GM12878 (cell line): Measurements from ENCODE around the gene DLG2. TPM values are rescaled to one million over a fixed set of nuclear protein-coding genes. Genes with fewer than 3 reads are reported as not detected.
"Not testable (repeated sequence)": the region's sequence is repeated elsewhere in the genome, so short reads cannot be mapped to it uniquely, and the experiment has no call there.

ENCODE experiments used
- ATAC-seq: fragments of 200-7000 bp; cut with Tn5 transposase; 3 replicates; pipeline ENCODE4 v1.9.1; 2020; ENCODE audit warnings: mild to moderate bottlenecking, moderate library complexity
- BruUV-seq: library from RNA; stranded (reverse); fragments of 400-500 nt; replicated peaks from 2 replicates; lab custom pipeline; 2021; lab: Mats Ljungman, UMichigan
- CTCF ChIA-PET: fragments of 300-600 bp; sonication (Branson Sonifier 250); formaldehyde crosslinking; extraction: SDS; loops from one replicate; lab custom pipeline; 2021; ENCODE audit warnings: inconsistent platforms; lab: Yijun Ruan, JAX
- POLR2A ChIA-PET: fragments of 350-600 bp; formaldehyde crosslinking; extraction: SDS; loops from one replicate; lab custom pipeline; 2021; ENCODE audit warnings: inconsistent platforms; lab: Charles Lee
- RAD21 ChIA-PET: fragments of 300-600 bp; sonication (Branson Sonifier 250); formaldehyde crosslinking; loops from one replicate; lab custom pipeline; 2023; ENCODE audit warnings: antibody characterized with exemption; ENCODE audit not compliant: unreplicated experiment; lab: Charles Lee
- SMC1A ChIA-PET: fragments of 300-600 bp; sonication (Branson Sonifier 250); formaldehyde crosslinking; loops from one replicate; lab custom pipeline; 2023; ENCODE audit not compliant: unreplicated experiment, uncharacterized antibody; lab: Charles Lee
- DNase-seq: peaks from one replicate; pipeline ENCODE4 v3.0.0-alpha.2; 2011; ENCODE audit warnings: low read depth, low spot score
- FAIRE-seq: peaks from 3 replicates; lab custom pipeline; 2011; peaks lifted over from hg19 to GRCh38; lab: Jason Lieb, UNC
- H2AFZ ChIP-seq: 2 replicates; pipeline ENCODE4 v1.6.0; 2011; ENCODE audit warnings: low read depth, low read length, control low read depth; ENCODE audit not compliant: control insufficient read depth
- H3K27ac ChIP-seq: 2 replicates; pipeline ENCODE4 v1.5.1; 2011; ENCODE audit warnings: control low read depth; ENCODE audit not compliant: control insufficient read depth, insufficient read depth
- H3K27me3 ChIP-seq, 2 experiments: replicated peaks in 1 of 2; 2 replicates each; pipeline versions ENCODE4 v1.6.0 to v1.6.1; 2011; ENCODE audit warnings: low read length in 1 of 2; ENCODE audit not compliant: control insufficient read depth in 2 of 2, insufficient read depth in 2 of 2
- H3K36me3 ChIP-seq, 2 experiments: 2 replicates each; pipeline ENCODE4 v1.5.1; 2011; ENCODE audit warnings: low read length in 1 of 2; ENCODE audit not compliant: control insufficient read depth in 2 of 2, insufficient read depth in 2 of 2
- H3K4me1 ChIP-seq: 2 replicates; pipeline ENCODE4 v1.6.1; 2011; ENCODE audit warnings: mild to moderate bottlenecking, low read length, moderate library complexity, mixed read lengths; ENCODE audit not compliant: control insufficient read depth, insufficient read depth
- H3K4me2 ChIP-seq: 2 replicates; pipeline ENCODE4 v1.6.0; 2011; ENCODE audit warnings: control low read depth; ENCODE audit not compliant: control insufficient read depth, insufficient read depth
- H3K4me3 ChIP-seq: fragments of 200-600 bp; sonication (generic); 2 replicates; pipeline ENCODE4 v1.5.1; 2016
- H3K79me2 ChIP-seq: 2 replicates; pipeline ENCODE4 v1.6.0; 2011; ENCODE audit warnings: low read length; ENCODE audit not compliant: control insufficient read depth, insufficient read depth
- H3K9ac ChIP-seq: 2 replicates; pipeline ENCODE4 v1.8.0; 2011; ENCODE audit warnings: low read length, control low read depth, mixed read lengths; ENCODE audit not compliant: control insufficient read depth, insufficient read depth
- H3K9me3 ChIP-seq: replicated peaks from 3 replicates; pipeline ENCODE4 v1.5.1; 2011; ENCODE audit warnings: mild to moderate bottlenecking, low read length; ENCODE audit not compliant: control insufficient read depth, insufficient read depth
- H4K20me1 ChIP-seq: 2 replicates; pipeline ENCODE4 v1.6.0; 2011; ENCODE audit not compliant: control insufficient read depth, insufficient read depth
- ASH2L ChIP-seq: fragments of 300-600, 200-600 bp; sonication (generic); IDR thresholded peaks from 2 replicates; pipeline ENCODE4 v1.6.1; 2017; ENCODE audit warnings: low read depth, mild to moderate bottlenecking, borderline replicate concordance
- DPF2 ChIP-seq: fragments of 450-650 bp; IDR thresholded peaks from 2 replicates; pipeline ENCODE4 v1.6.1; 2017; ENCODE audit warnings: mild to moderate bottlenecking
- ESRRA ChIP-seq: IDR thresholded peaks from 2 replicates; pipeline ENCODE4 v1.6.1; 2012; ENCODE audit warnings: mild to moderate bottlenecking, low read length, improper control_type of control experiment
- FOS ChIP-seq: IDR thresholded peaks from 3 replicates; pipeline ENCODE4 v1.6.1; 2011; ENCODE audit warnings: borderline replicate concordance; ENCODE audit not compliant: insufficient read length; ENCODE audit errors: extremely low read depth
- GATAD2B ChIP-seq: fragments of 450-650 bp; conservative IDR thresholded peaks from 2 replicates; pipeline ENCODE4 v1.6.1; 2017; ENCODE audit warnings: low read depth, mild to moderate bottlenecking, moderate library complexity
- IKZF1 ChIP-seq: fragments of 450-650 bp; conservative IDR thresholded peaks from 2 replicates; pipeline ENCODE4 v1.6.1; 2017; ENCODE audit warnings: antibody characterized with exemption, mild to moderate bottlenecking
- IKZF2 ChIP-seq, 2 experiments: fragments of 450-650 bp; IDR thresholded peaks; 2 replicates each; pipeline ENCODE4 v1.6.1; 2017; ENCODE audit warnings: mild to moderate bottlenecking in 2 of 2, moderate library complexity in 2 of 2
- JUNB ChIP-seq: IDR thresholded peaks from 2 replicates; pipeline ENCODE4 v1.6.1; 2016; ENCODE audit warnings: antibody characterized with exemption, mild to moderate bottlenecking
- NR2C2 ChIP-seq: IDR thresholded peaks from 2 replicates; pipeline ENCODE4 v1.6.1; 2011; ENCODE audit warnings: borderline replicate concordance, low read depth; ENCODE audit not compliant: control insufficient read depth, insufficient read length
- POU2F2 ChIP-seq: IDR thresholded peaks from 3 replicates; pipeline ENCODE4 v1.6.1; 2011; ENCODE audit warnings: low read depth, mild to moderate bottlenecking, low read length, borderline replicate concordance
- RBBP5 ChIP-seq: fragments of 200-600 bp; sonication (generic); conservative IDR thresholded peaks from 2 replicates; pipeline ENCODE4 v1.6.1; 2016
- SP1 ChIP-seq: IDR thresholded peaks from one replicate; pipeline ENCODE4 v1.6.1; 2011; ENCODE audit warnings: low read depth, low read length
- SUZ12 ChIP-seq: fragments of 200-600 bp; sonication (generic); IDR thresholded peaks from one replicate; pipeline ENCODE4 v1.6.1; 2018; ENCODE audit warnings: antibody characterized with exemption, mild to moderate bottlenecking; ENCODE audit not compliant: unreplicated experiment
- ZNF207 ChIP-seq: fragments of 450-650 bp; IDR thresholded peaks from 2 replicates; pipeline ENCODE4 v1.6.1; 2014; ENCODE audit warnings: antibody characterized with exemption, mild to moderate bottlenecking, borderline replicate concordance
- WGBS: methylation state at CpG from one replicate; pipeline ENCODE4 v1.1.6; 2016; ENCODE audit warnings: low lambda C conversion rate; ENCODE audit not compliant: insufficient replicate concordance, insufficient coverage; ENCODE audit errors: missing lambda C conversion rate; 5-methylcytosine and 5-hydroxymethylcytosine counted together
- in situ Hi-C: fragments of 300-500 bp; cut with MboI; formaldehyde crosslinking; loops from 9 replicates; pipeline ENCODE4 v1.14.3; 2018; ENCODE audit warnings: mixed read lengths
- intact Hi-C: fragments of 100-400 bp; cut with micrococcal nuclease; formaldehyde crosslinking; loops from one replicate; pipeline ENCODE4 v1.14.2; 2022; ENCODE audit not compliant: unreplicated experiment
- polyA plus RNA-seq, 11 experiments: library from polyadenylated mRNA; depleted of rRNA in 4 of 11; unstranded in 6 of 11; stranded (reverse) in 5 of 11; fragments of >200 nt; fragmentation: Nextera tagmentation in 4 of 11; fragmentation: Illumina TruSeq in 1 of 11; extraction: Ambion mirVana in 4 of 11; extraction: Trizol in 1 of 11; gene quantifications; 1 replicate in 1 of 11; 2 replicates in 10 of 11; pipeline versions ENCODE4 v1.2.1 to v1.2.3, GENCODE V29; 2011 to 2016; ENCODE audit warnings: inconsistent platforms in 2 of 11, missing spikeins in 2 of 11, low read depth in 1 of 11
- total RNA-seq, 4 experiments: library from RNA; depleted of rRNA in 3 of 4; stranded (reverse); fragments of >200 nt in 3 of 4; fragmentation: Illumina TruSeq in 1 of 4; extraction: Trizol in 1 of 4; gene quantifications; 2 replicates each; pipeline versions ENCODE4 v1.2.1 to v1.2.3, GENCODE V29; 2013 to 2021
- TF ChIP-seq, protein P1 (sequence below): IDR thresholded peaks from 2 replicates; pipeline ENCODE4 v1.6.1; 2011; ENCODE audit warnings: borderline replicate concordance, low read depth, mild to moderate bottlenecking, moderate library complexity, low read length; ENCODE audit not compliant: insufficient read depth, poor library complexity, severe bottlenecking

DLG2 gene
- total and polyA plus RNA-seq, 10 of the 15 experiments (the other 5 are each of a cell fraction or from before 2014, with no cell fraction given), result 0.09 to 0.98 (median 0.35) TPM

DNA sequence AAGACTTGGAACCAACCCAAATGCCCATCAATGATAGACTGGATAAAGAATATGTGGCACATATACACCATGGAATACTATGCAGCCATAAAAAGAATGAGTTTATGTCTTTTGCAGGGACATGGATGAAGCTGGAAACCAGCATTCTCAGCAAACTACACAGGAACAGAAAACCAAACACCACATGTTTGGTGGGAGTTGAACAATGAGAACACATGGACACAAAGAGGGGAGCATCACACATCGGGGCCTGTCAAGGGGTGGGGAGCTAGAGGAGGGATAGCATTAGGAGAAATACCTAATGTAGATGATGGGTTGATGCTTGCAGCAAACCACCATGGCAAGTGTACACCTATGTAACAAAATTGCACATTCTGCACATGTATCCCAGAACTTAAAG lies 397.4 kb downstream of the DLG2 start:
- RAD21 ChIA-PET, H3K4me3 ChIP-seq, FAIRE-seq, H3K79me2 ChIP-seq, POLR2A ChIA-PET, H3K27ac ChIP-seq, BruUV-seq, intact Hi-C loops, H3K9me3 ChIP-seq, H2AFZ ChIP-seq, H3K27me3 ChIP-seq, SMC1A ChIA-PET, H3K4me1 ChIP-seq, DNase-seq, CTCF ChIA-PET, ATAC-seq, in situ Hi-C loops, H3K9ac ChIP-seq, H3K4me2 ChIP-seq, H3K36me3 ChIP-seq, H4K20me1 ChIP-seq: not testable (repeated sequence)
- 44% methylated on average over 1 of the region's 1 CpG for WGBS

GRCh38 chr11:85196968-85197367 lies 430.2 kb downstream of the DLG2 start:
- ChIA-PET POLR2A (no interaction called here), CTCF (interaction anchor here (0.7 kb wide), 2 partner anchors 42 to 111 kb away, joined by 3 read pairs; no protein-coding TSS in a partner anchor), SMC1A (interaction anchor here (0.7 kb wide), 1 partner anchor 416 kb away, joined by 3 read pairs; no protein-coding TSS in a partner anchor), RAD21 (no interaction called here)
- Histone ChIP-seq H3K4me2 (no peak overlapping the region), H3K36me3 (no peaks in the 10 kb centered on the region), H3K4me3 (no peak overlapping the region), H3K27me3 (no peaks in the 10 kb centered on the region), H3K9me3 (no peaks in the 10 kb centered on the region; the same call in 2 of the 3 replicates), H4K20me1 (no peaks in the 10 kb centered on the region), H3K4me1 (no peaks in the 10 kb centered on the region), H3K79me2 (no peaks in the 10 kb centered on the region), H2AFZ (no peak overlapping the region), H3K9ac (no peak overlapping the region), H3K27ac (no peak overlapping the region)
- DNase-seq (no peak), ATAC-seq (no peak), FAIRE-seq (no peak)
- BruUV-seq, result no TSS peak
- intact Hi-C loops (no loop called here), in situ Hi-C loops (no loop called here)
- WGBS, result 22% methylated on average over 2 of the region's 2 CpGs
- TF ChIP-seq FOS (no peak), ESRRA (no peak), RBBP5 (no peak), ASH2L (no peak), NR2C2 (no peak), GATAD2B (no peak), POU2F2 (no peak), JUNB (no peak), SP1 (no peak), SUZ12 (no peak), ZNF207 (no peak), IKZF2 (IDR thresholded peaks at IDR 0.05) (no peak), IKZF1 (no peak), DPF2 (no peak)
- TF ChIP-seq, protein P1, sequence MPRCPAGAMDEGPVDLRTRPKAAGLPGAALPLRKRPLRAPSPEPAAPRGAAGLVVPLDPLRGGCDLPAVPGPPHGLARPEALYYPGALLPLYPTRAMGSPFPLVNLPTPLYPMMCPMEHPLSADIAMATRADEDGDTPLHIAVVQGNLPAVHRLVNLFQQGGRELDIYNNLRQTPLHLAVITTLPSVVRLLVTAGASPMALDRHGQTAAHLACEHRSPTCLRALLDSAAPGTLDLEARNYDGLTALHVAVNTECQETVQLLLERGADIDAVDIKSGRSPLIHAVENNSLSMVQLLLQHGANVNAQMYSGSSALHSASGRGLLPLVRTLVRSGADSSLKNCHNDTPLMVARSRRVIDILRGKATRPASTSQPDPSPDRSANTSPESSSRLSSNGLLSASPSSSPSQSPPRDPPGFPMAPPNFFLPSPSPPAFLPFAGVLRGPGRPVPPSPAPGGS, result no peak
